ENCODE data around the gene PRKAB2.

PRKAB2 gene

GRCh38 chr1:147214325-147214724, 42.1 kb upstream of the PRKAB2 start:
- TF ChIP-seq EZH2phosphoT487 (IDR thresholded peaks at IDR 0.05; ENCODE audit: borderline replicate concordance, low read length) (no peak), CTCF (IDR thresholded peaks at IDR 0.05; ENCODE audit: low read depth, low read length, poor library complexity, severe bottlenecking) (no peak)
- H3K4me2 ChIP-seq (ENCODE audit: low read length) = no peak overlapping the region
- H3K4me1 ChIP-seq (ENCODE audit: control insufficient read depth, low read length) = peaks cover 6% of the 10 kb centered on the region
- H3K79me2 ChIP-seq (ENCODE audit: control insufficient read depth, low read length) = no peaks in the 10 kb centered on the region
- no peaks in the 10 kb centered on the region; the same call in 1 of the 2 replicates for H3K9me2 ChIP-seq (replicated peaks; ENCODE audit: control insufficient read depth, low read length)
- H4K20me1 ChIP-seq (ENCODE audit: control insufficient read depth, insufficient read depth, low read depth, low read length) = no peaks in the 10 kb centered on the region
- no peaks in the 10 kb centered on the region for H3F3A ChIP-seq (ENCODE audit: control insufficient read depth, insufficient read depth)
- no peaks in the 10 kb centered on the region for H3K36me3 ChIP-seq (ENCODE audit: control insufficient read depth, low read length)
- no peaks in the 10 kb centered on the region for H3K27me3 ChIP-seq (ENCODE audit: control insufficient read depth, low read length)
- no peak overlapping the region for H3K27ac ChIP-seq (ENCODE audit: low read depth, low read length)
- no peak overlapping the region for H3K4me3 ChIP-seq (ENCODE audit: low read length)
- no peaks in the 10 kb centered on the region for H3K9me3 ChIP-seq (ENCODE audit: control insufficient read depth, insufficient read depth, low read length)

- Histone ChIP-seq H3K4me1 (ENCODE audit: control insufficient read depth, low read length) (peaks cover 9% of the 10 kb centered on the region), H3K27ac (ENCODE audit: low read depth, low read length) (no peak overlapping the region), H3K9me3 (ENCODE audit: control insufficient read depth, insufficient read depth, low read length) (no peaks in the 10 kb centered on the region), H3K79me2 (ENCODE audit: control insufficient read depth, low read length) (no peaks in the 10 kb centered on the region), H4K20me1 (ENCODE audit: control insufficient read depth, insufficient read depth, low read depth, low read length) (no peaks in the 10 kb centered on the region), H3K4me2 (ENCODE audit: low read length) (no peak overlapping the region), H3K4me3 (ENCODE audit: low read length) (no peak overlapping the region), H3K36me3 (ENCODE audit: control insufficient read depth, low read length) (no peaks in the 10 kb centered on the region), H3K9me2 (replicated peaks; ENCODE audit: control insufficient read depth, low read length) (no peaks in the 10 kb centered on the region; the same call in 1 of the 2 replicates), H3K27me3 (ENCODE audit: control insufficient read depth, low read length) (no peaks in the 10 kb centered on the region), H3F3A (ENCODE audit: control insufficient read depth, insufficient read depth) (no peaks in the 10 kb centered on the region)
- TF ChIP-seq EZH2phosphoT487 (IDR thresholded peaks at IDR 0.05; ENCODE audit: borderline replicate concordance, low read length) (no peak), CTCF (IDR thresholded peaks at IDR 0.05; ENCODE audit: low read depth, low read length, poor library complexity, severe bottlenecking) (no peak)
Measured at GRCh38 chr1:147213271-147213670, 41.0 kb upstream of the PRKAB2 start.

GRCh38 chr1:147211577-147211976, 39.3 kb upstream of the PRKAB2 start:
- Histone ChIP-seq H3K79me2 (ENCODE audit: control insufficient read depth, low read length) (no peaks in the 10 kb centered on the region), H3K36me3 (ENCODE audit: control insufficient read depth, low read length) (no peaks in the 10 kb centered on the region), H4K20me1 (ENCODE audit: control insufficient read depth, insufficient read depth, low read depth, low read length) (no peaks in the 10 kb centered on the region), H3K9me2 (replicated peaks; ENCODE audit: control insufficient read depth, low read length) (no peaks in the 10 kb centered on the region; the same call in 1 of the 2 replicates), H3K4me1 (ENCODE audit: control insufficient read depth, low read length) (peaks cover 9% of the 10 kb centered on the region), H3K9me3 (ENCODE audit: control insufficient read depth, insufficient read depth, low read length) (no peaks in the 10 kb centered on the region), H3K4me3 (ENCODE audit: low read length) (no peak overlapping the region), H3F3A (ENCODE audit: control insufficient read depth, insufficient read depth) (no peaks in the 10 kb centered on the region), H3K4me2 (ENCODE audit: low read length) (no peak overlapping the region), H3K27me3 (ENCODE audit: control insufficient read depth, low read length) (no peaks in the 10 kb centered on the region), H3K27ac (ENCODE audit: low read depth, low read length) (no peak overlapping the region)
- TF ChIP-seq CTCF (IDR thresholded peaks at IDR 0.05; ENCODE audit: low read depth, low read length, poor library complexity, severe bottlenecking) = no peak
- TF ChIP-seq EZH2phosphoT487 (IDR thresholded peaks at IDR 0.05; ENCODE audit: borderline replicate concordance, low read length) = no peak
